Measurements from ENCODE around the gene KANSL2. TPM values are rescaled to one million over a fixed set of nuclear protein-coding genes. Genes with fewer than 3 reads are reported as not detected.

KANSL2 gene
- polyA plus RNA-seq, 1 experiment, result 41.4 TPM

DNA sequence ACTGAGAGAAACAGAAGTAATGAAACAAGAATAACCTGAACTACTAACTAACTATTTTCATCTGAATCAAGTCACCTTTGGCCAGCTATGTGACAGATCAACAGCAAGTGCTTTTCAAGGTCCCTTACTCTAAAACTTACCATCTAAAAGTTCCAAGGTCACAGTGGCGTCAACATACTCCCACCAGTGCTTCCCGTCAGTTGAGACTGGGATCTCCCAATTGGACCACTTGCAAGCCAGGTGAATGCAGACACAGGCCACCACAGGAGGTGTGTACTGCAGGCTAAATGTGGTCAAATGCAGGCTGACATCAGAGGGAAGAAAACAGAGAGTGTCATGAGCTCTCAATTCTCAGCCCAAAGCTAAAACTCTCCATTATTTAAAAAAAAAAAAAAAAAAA is 13.8 kb upstream of the KANSL2 start:
- Histone ChIP-seq H3K36me3 (ENCODE audit: control insufficient read depth, insufficient read depth, low read length) (peaks cover 20% of the 10 kb centered on the region), H3K27me3 (ENCODE audit: control insufficient read depth, insufficient read depth, low read length) (no peaks in the 10 kb centered on the region), H3K4me3 (ENCODE audit: low read depth, low read length) (no peak overlapping the region)
- CTCF ChIA-PET, result no interaction called here
- POLR2A ChIA-PET, result no interaction called here
- TF ChIP-seq, protein P1, sequence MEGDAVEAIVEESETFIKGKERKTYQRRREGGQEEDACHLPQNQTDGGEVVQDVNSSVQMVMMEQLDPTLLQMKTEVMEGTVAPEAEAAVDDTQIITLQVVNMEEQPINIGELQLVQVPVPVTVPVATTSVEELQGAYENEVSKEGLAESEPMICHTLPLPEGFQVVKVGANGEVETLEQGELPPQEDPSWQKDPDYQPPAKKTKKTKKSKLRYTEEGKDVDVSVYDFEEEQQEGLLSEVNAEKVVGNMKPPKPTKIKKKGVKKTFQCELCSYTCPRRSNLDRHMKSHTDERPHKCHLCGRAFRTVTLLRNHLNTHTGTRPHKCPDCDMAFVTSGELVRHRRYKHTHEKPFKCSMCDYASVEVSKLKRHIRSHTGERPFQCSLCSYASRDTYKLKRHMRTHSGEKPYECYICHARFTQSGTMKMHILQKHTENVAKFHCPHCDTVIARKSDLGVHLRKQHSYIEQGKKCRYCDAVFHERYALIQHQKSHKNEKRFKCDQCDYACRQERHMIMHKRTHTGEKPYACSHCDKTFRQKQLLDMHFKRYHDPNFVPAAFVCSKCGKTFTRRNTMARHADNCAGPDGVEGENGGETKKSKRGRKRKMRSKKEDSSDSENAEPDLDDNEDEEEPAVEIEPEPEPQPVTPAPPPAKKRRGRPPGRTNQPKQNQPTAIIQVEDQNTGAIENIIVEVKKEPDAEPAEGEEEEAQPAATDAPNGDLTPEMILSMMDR (IDR thresholded peaks at IDR 0.05; ENCODE audit: insufficient read depth, low read depth, low read length), result no peak
- no peak for DNase-seq (ENCODE audit: low read depth)

DNA sequence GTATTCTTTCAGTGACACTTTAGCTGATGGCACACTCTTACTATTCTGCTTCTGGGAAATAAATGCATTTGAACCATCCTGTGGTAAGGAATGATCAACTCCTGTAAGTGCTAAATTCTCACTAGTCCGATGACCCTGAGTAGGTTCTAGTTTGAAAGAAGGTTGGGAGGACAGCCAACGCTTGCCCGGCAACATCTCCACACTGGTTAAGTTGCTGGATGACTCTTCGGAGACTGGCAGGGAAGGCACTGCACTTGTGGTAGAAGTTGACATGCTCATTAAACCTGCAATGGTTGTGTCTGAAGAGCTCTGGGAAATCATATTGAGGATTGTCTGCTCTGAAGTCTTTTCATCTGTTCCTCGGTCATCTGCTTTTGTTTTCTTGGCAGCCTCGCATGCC is 12.0 kb upstream of the KANSL2 start:
- Histone ChIP-seq H3K4me3 (ENCODE audit: low read depth, low read length) (no peak overlapping the region), H3K36me3 (ENCODE audit: control insufficient read depth, insufficient read depth, low read length) (peaks cover 20% of the 10 kb centered on the region), H3K27me3 (ENCODE audit: control insufficient read depth, insufficient read depth, low read length) (no peaks in the 10 kb centered on the region)
- no peak for DNase-seq (ENCODE audit: low read depth)
- CTCF ChIA-PET, result interaction anchor here (1.3 kb wide), 1 partner anchor 11 kb away, joined by 3 read pairs; no protein-coding TSS in a partner anchor
- POLR2A ChIA-PET, result no interaction called here
- TF ChIP-seq, protein P1 (IDR thresholded peaks at IDR 0.05; ENCODE audit: insufficient read depth, low read depth, low read length), result no peak

DNA sequence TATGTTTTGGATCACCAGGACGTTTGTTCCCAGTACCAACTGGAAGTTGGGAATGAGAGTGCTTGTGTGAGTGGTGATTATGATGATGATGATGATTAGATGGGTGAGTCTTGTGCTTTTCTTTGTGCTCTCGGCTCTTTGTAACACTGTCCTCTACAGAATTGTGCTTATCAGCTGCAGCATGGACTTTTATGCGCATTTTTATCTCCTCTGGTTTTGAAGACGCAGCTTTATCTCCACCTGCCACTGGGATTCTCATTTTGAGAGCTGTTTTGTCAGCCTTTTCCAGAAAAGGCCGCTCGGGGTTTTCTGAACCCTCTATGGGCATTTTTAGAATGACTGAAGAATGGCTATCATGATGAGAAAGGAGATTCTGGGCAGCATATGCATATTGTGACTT is 11.5 kb upstream of the KANSL2 start:
- Histone ChIP-seq H3K36me3 (ENCODE audit: control insufficient read depth, insufficient read depth, low read length) (peaks cover 20% of the 10 kb centered on the region), H3K4me3 (ENCODE audit: low read depth, low read length) (no peak overlapping the region), H3K27me3 (ENCODE audit: control insufficient read depth, insufficient read depth, low read length) (no peaks in the 10 kb centered on the region)
- ChIA-PET CTCF (interaction anchor here (1.3 kb wide), 1 partner anchor 10 kb away, joined by 3 read pairs; no protein-coding TSS in a partner anchor), POLR2A (no interaction called here)
- DNase-seq (ENCODE audit: low read depth), result no peak
- TF ChIP-seq, protein P1 (IDR thresholded peaks at IDR 0.05; ENCODE audit: insufficient read depth, low read depth, low read length), result no peak

DNA sequence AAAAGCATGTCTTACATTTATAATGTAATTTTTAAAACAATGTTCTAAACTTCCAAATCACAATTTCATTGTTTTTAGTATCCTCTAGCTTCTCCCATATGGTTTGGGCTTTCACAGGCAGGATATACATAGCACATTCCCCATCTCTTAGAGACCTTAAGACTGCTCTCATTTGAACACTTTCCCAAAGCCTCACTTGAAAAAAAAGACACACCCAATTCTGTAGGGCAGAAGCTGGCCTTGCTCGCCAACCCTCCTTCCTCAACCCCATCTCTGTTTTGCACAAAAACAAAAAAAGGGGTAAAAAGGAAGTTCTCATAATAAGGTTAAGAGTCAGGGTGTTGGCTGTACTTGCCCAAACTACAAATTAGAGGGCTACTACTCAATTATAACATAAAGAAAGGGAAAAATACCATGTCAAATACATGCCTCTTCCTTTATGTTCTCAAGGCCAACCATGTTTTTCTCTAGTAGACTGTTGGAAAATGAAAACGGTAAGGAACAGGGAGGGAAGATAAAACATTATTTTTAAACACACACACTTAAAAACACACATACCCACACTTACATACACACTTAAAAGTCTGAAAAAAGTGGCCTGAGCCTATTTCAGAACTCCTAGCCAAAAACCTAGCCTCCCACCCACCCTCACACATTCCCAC is 9.9 kb upstream of the KANSL2 start:
- Histone ChIP-seq H3K36me3 (ENCODE audit: control insufficient read depth, insufficient read depth, low read length) (peaks cover 18% of the 10 kb centered on the region), H3K4me3 (ENCODE audit: low read depth, low read length) (no peak overlapping the region), H3K27me3 (ENCODE audit: control insufficient read depth, insufficient read depth, low read length) (no peaks in the 10 kb centered on the region)
- DNase-seq (ENCODE audit: low read depth), result no peak
- CTCF ChIA-PET, result no interaction called here
- POLR2A ChIA-PET, result no interaction called here
- TF ChIP-seq, protein P1 (IDR thresholded peaks at IDR 0.05; ENCODE audit: insufficient read depth, low read depth, low read length), result no peak

DNA sequence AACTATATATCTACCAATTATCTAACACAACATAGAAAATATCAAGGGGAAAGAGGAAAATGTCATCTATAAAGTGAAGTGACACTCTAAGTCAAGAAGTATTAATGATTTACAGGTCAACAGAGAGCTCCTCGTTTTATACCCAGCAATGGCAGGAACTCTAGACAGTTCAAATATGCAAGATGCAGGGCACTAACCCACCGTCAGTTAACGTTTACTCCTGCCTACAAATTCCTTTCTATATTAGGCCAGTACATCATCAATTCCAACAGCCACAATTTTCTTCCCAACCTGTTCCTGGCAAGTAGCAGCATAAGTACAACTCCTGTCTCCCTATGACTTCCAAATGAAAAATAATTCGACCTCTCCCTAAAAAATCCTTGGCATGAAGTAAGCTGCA is 9.0 kb upstream of the KANSL2 start:
- Histone ChIP-seq H3K36me3 (ENCODE audit: control insufficient read depth, insufficient read depth, low read length) (peaks cover 17% of the 10 kb centered on the region), H3K27me3 (ENCODE audit: control insufficient read depth, insufficient read depth, low read length) (no peaks in the 10 kb centered on the region), H3K4me3 (ENCODE audit: low read depth, low read length) (no peak overlapping the region)
- ChIA-PET POLR2A (no interaction called here), CTCF (no interaction called here)
- no peak for DNase-seq (ENCODE audit: low read depth)
- TF ChIP-seq, protein P1 (IDR thresholded peaks at IDR 0.05; ENCODE audit: insufficient read depth, low read depth, low read length), result no peak

All from BJ (cell line).